HG02763 (cell line): ENCODE results near the gene SLCO2A1.

Experiments
- ATAC-seq: cut with Tn5 transposase; IDR thresholded peaks from one replicate; pipeline ENCODE4 v1.9.1; 2021; ENCODE audit warnings: mild to moderate bottlenecking, moderate library complexity; ENCODE audit not compliant: unreplicated experiment

SLCO2A1 gene

DNA sequence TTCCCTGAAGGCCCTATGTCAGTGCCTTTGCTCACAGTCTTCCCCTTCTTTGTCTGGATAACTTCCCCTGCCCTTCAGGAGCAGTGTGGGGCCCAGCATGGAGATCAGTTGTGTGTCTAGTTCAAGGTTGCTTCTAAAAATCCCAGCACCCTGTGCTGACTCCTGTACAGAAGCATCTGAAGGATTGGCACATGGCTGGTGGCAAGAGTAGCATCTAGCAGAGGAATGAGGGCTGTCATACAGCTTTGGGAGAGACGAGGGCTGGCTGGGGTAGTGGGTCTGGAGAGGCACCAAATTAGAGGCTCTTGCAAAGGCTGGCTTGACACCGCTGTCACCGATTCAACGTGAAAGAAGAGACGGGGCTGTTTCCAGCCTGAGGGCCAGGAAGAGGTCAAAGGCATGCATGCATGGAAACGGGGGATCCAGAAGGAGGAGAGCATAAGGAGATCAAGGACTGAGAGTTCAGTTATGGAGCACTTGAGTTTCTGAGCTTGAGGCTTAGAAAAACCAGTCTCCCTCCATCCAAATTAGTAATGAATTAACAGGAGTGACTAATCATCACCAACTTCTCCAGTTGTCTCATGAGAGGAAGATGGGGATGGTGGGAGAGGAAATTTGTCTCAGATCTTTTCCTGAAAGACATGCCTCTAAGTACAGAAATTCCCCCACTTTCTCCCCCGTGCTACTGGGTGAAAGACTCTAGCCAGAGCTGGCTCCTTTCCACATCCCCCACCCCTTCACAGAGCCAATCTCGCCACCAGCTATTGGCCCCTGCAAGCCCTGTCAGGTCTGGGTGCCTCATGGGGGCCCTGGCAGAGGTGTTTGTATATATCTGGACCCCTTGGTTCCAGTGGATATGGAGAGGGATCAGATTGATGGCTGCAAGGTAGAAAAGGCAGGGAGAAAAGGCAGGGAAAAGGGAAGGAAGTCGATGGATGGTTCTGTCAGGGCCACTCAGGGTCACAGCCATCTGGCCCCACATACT is 45.9 kb downstream of the SLCO2A1 start:
- ATAC-seq: no peak

DNA sequence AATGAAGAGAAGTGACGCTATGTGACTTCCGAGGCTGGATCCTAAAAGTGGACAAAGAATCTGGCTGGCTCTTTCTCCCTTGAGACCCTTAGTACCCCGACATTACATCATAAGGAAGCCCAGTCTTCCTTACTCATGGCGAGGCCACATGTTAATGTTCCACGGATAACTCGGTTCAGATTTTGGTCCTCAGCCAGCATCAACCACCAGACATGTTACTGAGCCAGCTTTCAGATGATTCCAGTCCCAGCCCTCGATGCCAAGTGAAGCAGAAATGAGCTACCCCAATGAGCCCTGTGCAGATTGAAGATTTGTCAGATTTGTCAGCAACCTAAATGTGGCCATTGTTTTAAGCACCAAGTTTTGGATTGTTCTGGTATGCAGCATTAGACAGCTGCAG is 46.6 kb downstream of the SLCO2A1 start:
- no peak for ATAC-seq

- no peak for ATAC-seq
Observed at GRCh38 chr3:133980550-133980949, 49.2 kb downstream of the SLCO2A1 start.

DNA sequence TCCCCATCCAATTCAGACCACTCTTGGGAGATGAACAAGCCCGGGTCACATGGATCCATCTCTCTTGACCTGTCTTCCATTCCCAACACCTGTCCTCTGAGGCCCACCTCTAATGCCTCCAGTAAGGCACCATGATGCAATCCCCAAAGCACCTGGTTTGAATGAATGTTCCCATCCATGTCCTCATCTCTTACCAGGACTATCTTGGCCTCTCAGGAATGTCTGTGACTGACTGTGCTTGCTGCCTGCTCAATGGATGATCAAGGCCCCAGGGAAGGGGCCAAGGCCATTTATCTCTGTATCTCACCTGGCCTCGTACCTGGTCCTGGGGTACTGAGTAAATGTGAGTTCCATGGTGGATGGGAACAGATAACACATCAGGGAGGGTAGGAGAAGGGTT is 49.7 kb downstream of the SLCO2A1 start:
- ATAC-seq: no peak

- ATAC-seq: no peak
Observed at GRCh38 chr3:133979553-133979952, 50.2 kb downstream of the SLCO2A1 start.

- ATAC-seq: no peak
Observed at GRCh38 chr3:133977568-133977967, 52.2 kb downstream of the SLCO2A1 start.

- no peak for ATAC-seq
Observed at GRCh38 chr3:133973249-133973980, 56.3 kb downstream of the SLCO2A1 start.

DNA sequence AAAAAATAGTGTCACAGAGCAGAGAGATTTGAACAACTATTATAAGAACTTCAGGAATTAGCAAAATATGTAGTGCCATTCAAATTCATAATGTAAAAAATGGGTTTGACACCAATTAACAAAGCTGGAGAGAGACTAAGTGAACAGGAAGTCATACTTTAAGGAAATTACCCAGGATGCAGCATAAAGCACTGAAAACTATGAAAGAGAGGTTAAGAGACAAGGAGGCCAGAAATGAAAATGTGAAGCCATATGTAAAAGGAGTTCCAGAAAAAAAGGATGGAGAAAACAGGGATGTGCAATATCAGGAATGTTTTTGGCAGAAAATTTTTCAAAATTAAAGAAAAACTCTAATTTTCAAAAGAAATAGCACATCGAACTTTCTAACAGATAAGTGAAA is 57.6 kb downstream of the SLCO2A1 start:
- no peak for ATAC-seq

GRCh38 chr3:133970916-133971315 is 58.8 kb downstream of the SLCO2A1 start:
- no peak for ATAC-seq

DNA sequence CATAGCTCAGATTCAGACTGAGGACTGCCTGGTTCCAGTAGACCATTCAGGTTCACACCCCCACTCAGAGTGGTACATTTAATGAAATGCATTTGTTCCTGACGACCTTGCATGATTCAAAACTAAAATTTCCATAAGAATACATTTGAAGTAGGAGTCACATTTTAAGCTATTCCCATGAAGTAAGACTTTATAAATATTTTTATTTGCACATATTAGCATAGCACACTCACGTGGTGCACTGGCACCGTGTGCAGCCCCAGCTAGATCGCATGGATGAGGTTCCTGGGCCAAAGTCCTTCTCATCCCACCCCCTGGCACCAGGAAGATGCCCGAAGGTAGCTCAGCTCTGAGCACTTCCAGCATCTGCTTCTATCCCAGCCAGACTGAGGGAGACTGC is 59.4 kb downstream of the SLCO2A1 start:
- ATAC-seq: no peak

GRCh38 chr3:133967992-133968892 is 61.5 kb downstream of the SLCO2A1 start:
- no peak for ATAC-seq

GRCh38 chr3:133966954-133967353 is 62.8 kb downstream of the SLCO2A1 start:
- no peak for ATAC-seq

DNA sequence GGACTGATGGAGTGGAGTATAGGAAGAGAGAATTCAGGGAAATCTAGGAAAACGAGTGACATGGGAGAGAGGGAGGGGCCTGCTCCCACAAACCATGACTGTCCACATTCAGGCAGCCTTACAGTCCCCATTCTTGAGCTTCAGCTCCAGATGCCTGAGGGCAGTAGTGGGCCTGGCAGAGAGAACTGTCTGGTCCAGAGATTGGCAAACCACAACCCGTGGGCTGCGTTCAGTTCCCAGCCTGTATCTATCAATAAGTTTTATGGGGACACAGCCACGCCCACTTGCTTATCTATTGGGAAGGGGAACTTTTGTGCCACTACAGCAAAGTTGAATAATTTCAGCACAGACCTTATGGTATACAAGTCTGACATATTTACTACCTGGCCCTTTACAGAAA is 63.8 kb downstream of the SLCO2A1 start:
- ATAC-seq: no peak

GRCh38 chr3:133965013-133965570 is 64.6 kb downstream of the SLCO2A1 start:
- no peak for ATAC-seq

- ATAC-seq: no peak
Observed at GRCh38 chr3:133964547-133964946, 65.2 kb downstream of the SLCO2A1 start.

DNA sequence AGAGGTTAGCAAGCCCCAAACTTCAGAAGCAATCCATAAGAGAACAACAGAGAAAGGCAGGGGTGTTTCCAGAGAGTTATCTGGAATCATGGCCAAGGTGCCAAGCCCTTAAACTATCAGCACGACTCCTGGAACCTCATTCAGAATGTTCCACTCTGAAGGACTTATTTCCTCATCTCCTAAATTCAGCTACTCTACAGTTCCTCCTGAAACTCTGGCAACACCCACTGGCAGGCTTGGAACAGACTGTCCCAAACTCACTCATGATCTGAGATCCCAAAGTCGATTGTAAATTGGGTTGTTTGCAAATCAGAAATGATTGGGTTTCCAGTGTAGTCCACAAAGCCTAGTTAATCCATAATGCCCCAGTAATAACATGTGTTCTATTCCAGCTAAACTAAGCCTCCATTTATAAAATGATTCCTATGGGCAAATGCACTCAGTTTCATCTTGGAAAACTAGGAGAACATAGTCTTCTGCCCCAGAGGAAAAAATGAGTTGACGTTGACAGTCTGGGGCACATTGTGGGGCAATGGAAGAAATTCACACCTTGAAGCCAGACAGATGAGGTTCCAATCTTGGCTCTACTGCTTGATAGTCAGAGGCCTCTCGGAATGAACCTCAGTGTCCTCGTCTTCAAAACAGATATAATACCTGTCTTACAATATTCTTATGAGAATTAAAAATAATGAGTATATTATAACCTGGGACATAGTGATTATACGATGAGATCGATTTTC is 65.9 kb downstream of the SLCO2A1 start:
- ATAC-seq: no peak

DNA sequence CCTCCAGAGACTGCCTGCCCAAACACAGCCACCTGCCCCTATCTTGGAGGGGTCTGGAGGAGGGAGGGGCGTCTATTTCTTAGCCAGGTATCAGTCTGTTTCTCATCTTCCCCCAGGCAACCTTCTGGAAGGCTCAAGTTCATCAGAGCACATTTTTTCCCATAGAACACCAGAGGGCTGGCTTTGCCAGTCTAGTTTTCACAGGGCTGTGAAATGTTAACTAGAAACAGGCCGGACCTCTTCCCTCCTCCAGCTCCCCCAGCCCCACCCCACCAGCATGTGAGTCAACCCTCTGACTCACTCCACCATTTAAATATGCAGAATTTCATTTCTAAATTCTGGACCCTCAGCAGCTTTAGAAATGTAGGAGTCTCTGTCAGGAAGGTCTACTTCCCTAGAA is 66.9 kb downstream of the SLCO2A1 start:
- ATAC-seq: no peak

GRCh38 chr3:133958071-133958805 is 71.5 kb downstream of the SLCO2A1 start:
- no peak for ATAC-seq

- no peak for ATAC-seq
Observed at GRCh38 chr3:133956982-133957381, 72.7 kb downstream of the SLCO2A1 start.
